GM19438 (cell line): ENCODE measurements around the gene SSTR3.
"Not testable (repeated sequence)": the region's sequence is repeated elsewhere in the genome, so short reads cannot be mapped to it uniquely, and the experiment has no call there.

Experiments
- ATAC-seq: cut with Tn5 transposase; IDR thresholded peaks from one replicate; pipeline ENCODE4 v1.9.1; 2021; ENCODE audit warnings: low read depth; ENCODE audit not compliant: unreplicated experiment

SSTR3 gene

DNA sequence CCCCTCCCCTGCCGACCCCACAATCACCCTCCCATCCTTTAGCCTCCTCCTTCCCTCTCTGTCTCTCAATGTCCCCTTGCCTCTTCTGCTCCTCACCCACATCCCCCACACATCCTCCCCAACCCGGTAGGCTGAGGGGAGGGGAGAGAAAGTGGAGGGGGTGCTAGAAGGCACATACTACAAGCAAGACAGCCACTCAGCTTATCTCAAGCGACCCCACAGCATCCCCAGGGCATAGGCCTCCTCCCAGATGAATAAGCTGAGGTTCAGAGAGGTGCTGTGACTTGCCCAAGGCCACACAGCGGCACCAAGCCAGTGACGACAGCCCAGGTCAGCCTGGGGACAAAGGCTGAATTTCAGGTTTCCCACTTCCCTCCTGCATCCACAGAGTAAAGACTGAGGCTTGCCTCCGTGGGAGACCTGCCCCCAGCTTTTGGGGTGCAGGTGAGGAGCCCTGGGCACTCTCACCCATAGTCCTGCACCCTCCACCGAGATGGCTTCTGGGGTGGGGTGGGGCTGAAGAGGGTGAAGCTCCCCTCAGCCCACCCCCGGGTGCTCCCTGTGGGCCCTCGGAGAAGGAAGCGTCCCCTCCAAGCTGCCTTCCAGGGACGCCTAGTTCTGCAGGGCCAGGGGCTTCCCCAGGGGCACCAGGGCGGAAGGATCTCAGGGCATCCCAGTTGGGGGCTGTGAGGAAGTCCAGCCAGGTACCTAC, 31.3 kb upstream of the SSTR3 start:
- ATAC-seq = no peak

GRCh38 chr22:37242395-37242918, 30.2 kb upstream of the SSTR3 start:
- peak; percentile 50 for ATAC-seq

- ATAC-seq = no peak
These were observed 29.3 kb upstream of the SSTR3 start for GRCh38 chr22:37241351-37242142.

DNA sequence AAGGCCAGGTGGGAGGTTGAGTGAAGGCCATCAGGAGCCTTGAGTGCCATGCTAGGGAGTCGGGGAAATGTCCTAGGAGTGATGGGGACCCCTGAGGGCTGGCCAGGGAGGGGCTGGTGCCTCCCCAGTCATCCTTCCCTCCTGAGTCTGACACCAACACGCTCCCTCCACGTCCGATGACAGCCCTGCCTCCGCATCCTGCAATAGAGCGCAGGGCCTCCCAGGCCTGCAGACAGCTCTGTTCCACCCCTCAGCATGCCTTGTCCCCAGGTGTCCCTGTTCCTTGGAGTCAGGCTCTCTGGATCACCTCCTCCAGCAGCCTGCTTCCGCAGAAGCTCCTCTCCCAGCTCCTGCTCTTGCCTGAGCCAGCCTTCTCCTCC, 28.7 kb upstream of the SSTR3 start:
- ATAC-seq = no peak

GRCh38 chr22:37240240-37240940, 28.1 kb upstream of the SSTR3 start:
- ATAC-seq = no peak

DNA sequence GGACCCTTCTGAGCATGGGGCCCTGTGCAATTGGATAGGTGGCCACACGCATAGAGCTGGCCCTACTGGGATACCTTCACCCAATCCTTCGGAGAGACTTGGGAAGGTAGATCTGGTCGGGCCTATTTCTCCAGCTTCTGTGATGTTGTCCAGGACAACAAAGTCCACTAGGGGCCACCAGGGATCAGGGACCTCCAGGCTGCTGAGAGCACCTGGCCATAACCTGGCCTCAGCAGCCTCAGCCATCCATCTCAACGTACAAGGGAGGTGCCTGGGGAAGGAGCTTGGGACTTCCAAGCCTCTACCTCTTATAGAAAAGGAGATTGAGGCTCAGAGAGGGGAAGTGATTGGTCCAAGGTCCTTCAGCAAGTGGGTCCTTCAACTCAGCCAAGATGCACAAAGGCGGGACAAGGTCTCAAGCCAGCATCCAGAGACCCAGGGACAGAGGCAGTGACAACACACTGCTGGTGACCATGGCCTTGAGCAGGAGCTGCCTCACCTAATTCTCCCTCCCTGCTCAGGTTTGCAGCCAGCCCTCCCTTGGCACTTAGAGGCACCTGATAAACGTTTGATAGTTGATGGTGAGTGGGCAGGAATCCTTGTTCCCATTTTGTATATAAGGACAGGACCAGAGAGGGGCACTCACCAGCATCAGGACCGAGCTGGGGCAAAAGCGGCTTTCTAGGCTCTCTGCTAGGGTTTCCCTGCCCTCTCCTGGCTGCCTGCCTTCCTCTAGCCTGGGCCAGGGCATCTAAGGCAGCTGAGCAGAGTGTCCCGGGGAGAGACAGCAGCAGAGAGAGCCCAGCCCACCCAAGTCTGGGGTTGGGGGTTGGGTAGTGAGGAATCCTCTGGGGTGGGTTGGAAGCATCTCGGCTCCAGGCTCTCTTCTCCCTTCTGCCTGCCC, 27.3 kb upstream of the SSTR3 start:
- no peak for ATAC-seq

- no peak for ATAC-seq
These were observed 25.3 kb upstream of the SSTR3 start for GRCh38 chr22:37237371-37238268.

- no peak for ATAC-seq
These were observed 23.8 kb upstream of the SSTR3 start for GRCh38 chr22:37235897-37236607.

DNA sequence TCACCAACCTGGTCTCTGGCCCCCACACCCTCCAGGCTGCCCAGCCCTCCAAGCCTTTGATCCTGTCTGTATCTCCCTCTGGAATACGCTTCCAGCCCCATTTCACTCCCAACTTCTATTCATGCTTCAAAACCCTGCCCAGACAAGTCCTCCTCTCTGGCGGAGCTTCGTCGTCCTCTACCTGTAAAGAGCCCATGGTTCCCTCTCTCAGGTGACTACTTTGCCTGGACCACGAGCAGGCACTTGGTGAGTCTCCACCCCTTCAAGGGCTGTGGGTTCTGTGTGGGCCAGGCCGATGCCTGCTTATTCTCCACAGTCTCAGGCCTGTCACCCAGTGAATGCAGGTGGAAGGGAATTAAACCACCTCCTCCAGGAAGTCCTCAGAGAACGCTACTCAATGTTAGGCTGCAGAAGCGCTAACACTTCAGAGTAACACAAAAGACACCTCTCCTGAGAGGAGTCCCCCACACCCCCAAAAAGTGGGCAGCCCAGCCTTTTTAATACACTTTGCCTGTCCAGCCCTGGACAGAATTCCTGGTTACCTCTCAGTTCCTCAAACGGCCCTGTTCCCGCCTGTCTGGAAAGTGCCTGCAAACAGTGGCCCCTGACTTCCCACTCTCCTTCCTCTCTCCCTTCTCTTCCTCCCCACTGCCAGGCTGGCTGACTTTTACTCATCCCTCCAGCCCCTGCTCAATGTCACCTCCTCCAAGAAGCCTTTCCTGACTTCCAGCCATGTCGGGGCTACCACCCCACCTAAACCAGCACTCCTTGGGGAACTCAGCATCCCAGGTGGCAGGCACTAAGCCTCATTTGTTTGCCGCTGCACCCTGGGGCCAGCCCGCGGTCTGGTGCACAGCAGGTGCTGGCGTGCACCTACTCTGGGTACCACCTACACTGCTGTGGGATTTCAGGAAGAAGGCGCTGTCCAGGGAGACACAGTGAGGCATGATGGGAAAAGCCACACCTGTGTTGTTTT, 22.7 kb upstream of the SSTR3 start:
- ATAC-seq = no peak

- ATAC-seq = no peak
These were observed 21.7 kb upstream of the SSTR3 start for GRCh38 chr22:37233751-37234631.

DNA sequence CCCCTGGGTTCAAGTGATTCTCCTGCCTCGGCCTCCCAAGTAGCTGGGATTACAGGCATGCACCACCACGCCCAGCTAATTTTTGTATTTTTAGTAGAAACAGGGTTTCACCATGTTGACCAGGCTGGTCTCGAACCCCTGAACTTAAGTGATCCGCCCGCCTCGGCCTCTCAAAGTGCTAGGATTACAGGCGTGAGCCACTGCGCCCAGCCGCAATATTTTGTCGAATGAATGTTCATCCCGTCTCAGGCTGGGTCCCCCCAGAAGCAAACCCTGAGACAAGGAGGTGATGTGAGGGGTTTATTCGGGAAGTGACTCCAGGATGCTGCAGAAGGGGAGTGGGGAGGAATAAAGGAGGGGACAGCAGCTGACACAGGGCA, 21.1 kb upstream of the SSTR3 start:
- not testable (repeated sequence) for ATAC-seq

- no peak for ATAC-seq
These were observed 20.1 kb upstream of the SSTR3 start for GRCh38 chr22:37232140-37232998.

DNA sequence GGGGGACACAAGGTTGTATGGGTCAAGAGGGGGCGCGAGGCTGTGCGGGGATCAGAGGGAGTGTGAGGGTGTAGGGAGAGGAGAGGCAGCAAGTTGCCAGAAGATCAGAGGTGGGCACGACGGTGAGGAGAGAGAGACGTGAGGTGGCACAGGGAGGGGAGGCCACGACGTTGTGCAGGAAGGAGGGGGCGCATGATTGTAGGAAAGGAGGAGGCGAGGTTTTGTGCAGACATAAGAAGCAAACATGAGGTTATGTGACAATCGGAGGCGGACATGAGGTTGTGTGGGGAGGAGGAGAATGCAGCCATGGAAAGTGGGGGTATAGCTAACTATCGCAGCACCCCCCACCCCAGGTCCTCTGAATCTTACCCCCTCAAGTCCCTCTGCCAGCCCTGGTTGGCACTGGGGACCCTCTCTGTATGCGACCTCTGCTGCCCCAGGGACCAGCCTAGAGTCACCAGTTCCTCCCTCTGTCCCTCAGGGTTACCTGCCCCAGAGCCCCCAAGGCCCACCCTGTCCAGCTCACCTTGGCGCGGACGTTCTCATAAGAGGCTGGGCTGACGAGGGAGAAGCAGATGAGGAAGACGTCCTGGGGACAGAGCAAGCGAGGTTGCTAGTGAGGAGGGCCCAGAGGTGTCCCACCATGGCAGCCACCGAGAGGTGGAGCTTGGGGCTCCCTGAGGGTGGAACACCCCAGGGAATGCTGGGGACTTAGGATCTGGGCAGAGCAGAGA, 19.3 kb upstream of the SSTR3 start:
- ATAC-seq = no peak

GRCh38 chr22:37230673-37231405, 18.6 kb upstream of the SSTR3 start:
- peak; percentile 32 for ATAC-seq
